ENCODE data around the gene KRTAP19-2.

The KRTAP19-2 gene

GRCh38 chr21:30468900-30469714, 18.1 kb downstream of the KRTAP19-2 start:
- no peak overlapping the region for H3K18ac ChIP-seq (ENCODE audit: low read length)
- H4K91ac ChIP-seq (ENCODE audit: low read depth, low read length), result no peak overlapping the region
- H3K9ac ChIP-seq (ENCODE audit: low read length), result no peak overlapping the region
- no peak overlapping the region for H3K14ac ChIP-seq (ENCODE audit: low read length)
- H2BK120ac ChIP-seq (ENCODE audit: insufficient read depth, low read length, poor library complexity), result no peak overlapping the region
- no peak overlapping the region for H2BK12ac ChIP-seq (ENCODE audit: low read length)
- no peaks in the 10 kb centered on the region for H3K79me1 ChIP-seq (ENCODE audit: low read length)
- no peaks in the 10 kb centered on the region for H3K4me1 ChIP-seq (ENCODE audit: control insufficient read depth in 1 of 2, insufficient read depth in 2 of 2, low read length in 2 of 2)
- H2AK5ac ChIP-seq (ENCODE audit: low read length), result no peak overlapping the region
- H3K27me3 ChIP-seq (ENCODE audit: insufficient read depth, low read length), result no peaks in the 10 kb centered on the region
- H3K4ac ChIP-seq (ENCODE audit: low read depth, low read length), result no peak overlapping the region
- H2BK5ac ChIP-seq (ENCODE audit: low read depth, low read length, poor library complexity), result no peak overlapping the region
- DNase-seq, result no peak
- H3K4me3 ChIP-seq (ENCODE audit: low read depth, low read length), result no peak overlapping the region
- H3K36me3 ChIP-seq (ENCODE audit: control insufficient read depth in 1 of 2, insufficient read depth in 2 of 2, low read length in 2 of 2), result no peaks in the 10 kb centered on the region
- no peaks in the 10 kb centered on the region for H3K9me3 ChIP-seq (ENCODE audit: insufficient read depth, low read depth, low read length)
- H4K8ac ChIP-seq (ENCODE audit: low read depth, low read length), result no peak overlapping the region
- no peak overlapping the region for H2AFZ ChIP-seq (ENCODE audit: insufficient read depth, low read length, poor library complexity)
- H3K79me2 ChIP-seq (ENCODE audit: control insufficient read depth, insufficient read depth, low read length, poor library complexity), result no peaks in the 10 kb centered on the region
- no peak overlapping the region for H3K4me2 ChIP-seq (ENCODE audit: low read length)
- no peak overlapping the region for H3K27ac ChIP-seq (ENCODE audit: low read depth, low read length)
- no peak overlapping the region for H3K23ac ChIP-seq (ENCODE audit: low read length)
- H4K12ac ChIP-seq (ENCODE audit: low read depth, low read length), result no peak overlapping the region
- no CpG with 5 or more reads among the region's 6 CpGs for WGBS (ENCODE audit: extremely low coverage, insufficient coverage, insufficient read length)

GRCh38 chr21:30463713-30464112, 23.5 kb downstream of the KRTAP19-2 start:
- Histone ChIP-seq H2BK5ac (ENCODE audit: low read depth, low read length, poor library complexity) (no peak overlapping the region), H3K23ac (ENCODE audit: low read length) (no peak overlapping the region), H3K79me2 (ENCODE audit: control insufficient read depth, insufficient read depth, low read length, poor library complexity) (no peaks in the 10 kb centered on the region), H4K12ac (ENCODE audit: low read depth, low read length) (no peak overlapping the region), H3K9ac (ENCODE audit: low read length) (no peak overlapping the region), H3K79me1 (ENCODE audit: low read length) (no peaks in the 10 kb centered on the region), H3K14ac (ENCODE audit: low read length) (no peak overlapping the region), H3K4me2 (ENCODE audit: low read length) (no peak overlapping the region), H2AK5ac (ENCODE audit: low read length) (no peak overlapping the region), H3K27ac (ENCODE audit: low read depth, low read length) (no peak overlapping the region), H3K4ac (ENCODE audit: low read depth, low read length) (no peak overlapping the region), H3K4me1 (ENCODE audit: control insufficient read depth in 1 of 2, insufficient read depth in 2 of 2, low read length in 2 of 2) (no peaks in the 10 kb centered on the region), H3K18ac (ENCODE audit: low read length) (no peak overlapping the region), H2AFZ (ENCODE audit: insufficient read depth, low read length, poor library complexity) (no peak overlapping the region), H4K91ac (ENCODE audit: low read depth, low read length) (no peak overlapping the region), H3K27me3 (ENCODE audit: insufficient read depth, low read length) (no peaks in the 10 kb centered on the region), H4K8ac (ENCODE audit: low read depth, low read length) (no peak overlapping the region), H2BK12ac (ENCODE audit: low read length) (no peak overlapping the region), H2BK120ac (ENCODE audit: insufficient read depth, low read length, poor library complexity) (no peak overlapping the region), H3K36me3 (ENCODE audit: control insufficient read depth in 1 of 2, insufficient read depth in 2 of 2, low read length in 2 of 2) (no peaks in the 10 kb centered on the region), H3K4me3 (ENCODE audit: low read depth, low read length) (no peak overlapping the region), H3K9me3 (ENCODE audit: insufficient read depth, low read depth, low read length) (no peaks in the 10 kb centered on the region)
- WGBS (ENCODE audit: extremely low coverage, insufficient coverage, insufficient read length), result no CpG with 5 or more reads among the region's 3 CpGs
- peak in 1 of 2 donors; percentile 26 for DNase-seq

DNA sequence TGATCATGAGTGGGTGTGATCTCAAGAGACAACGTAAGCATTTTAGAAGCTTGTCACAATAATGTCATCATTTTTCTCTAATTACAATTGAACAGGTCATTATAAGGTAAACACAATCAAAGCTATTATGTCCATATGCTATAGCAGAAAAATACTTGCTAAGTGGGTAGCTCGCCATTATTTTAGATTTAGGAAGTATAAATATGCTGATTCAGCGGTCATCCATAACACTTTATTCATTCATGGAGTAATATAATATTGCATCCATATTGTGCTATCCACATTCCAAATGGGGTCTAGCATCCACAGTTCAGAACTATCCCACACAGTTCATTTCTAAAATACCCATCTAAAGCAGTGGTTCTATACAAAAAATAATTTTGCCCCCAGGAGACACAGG, 38.7 kb downstream of the KRTAP19-2 start:
- Histone ChIP-seq H2AFZ (ENCODE audit: insufficient read depth, low read length, poor library complexity) (no peak overlapping the region), H3K23ac (ENCODE audit: low read length) (no peak overlapping the region), H3K18ac (ENCODE audit: low read length) (no peak overlapping the region), H3K79me2 (ENCODE audit: control insufficient read depth, insufficient read depth, low read length, poor library complexity) (no peaks in the 10 kb centered on the region), H3K4me2 (ENCODE audit: low read length) (no peak overlapping the region), H3K9ac (ENCODE audit: low read length) (no peak overlapping the region), H3K4ac (ENCODE audit: low read depth, low read length) (no peak overlapping the region), H2AK5ac (ENCODE audit: low read length) (no peak overlapping the region), H3K4me3 (ENCODE audit: low read depth, low read length) (no peak overlapping the region), H4K8ac (ENCODE audit: low read depth, low read length) (no peak overlapping the region), H3K79me1 (ENCODE audit: low read length) (no peaks in the 10 kb centered on the region), H2BK5ac (ENCODE audit: low read depth, low read length, poor library complexity) (no peak overlapping the region), H4K91ac (ENCODE audit: low read depth, low read length) (no peak overlapping the region), H3K4me1 (ENCODE audit: control insufficient read depth in 1 of 2, insufficient read depth in 2 of 2, low read length in 2 of 2) (no peaks in the 10 kb centered on the region), H2BK120ac (ENCODE audit: insufficient read depth, low read length, poor library complexity) (no peak overlapping the region), H3K36me3 (ENCODE audit: control insufficient read depth in 1 of 2, insufficient read depth in 2 of 2, low read length in 2 of 2) (no peaks in the 10 kb centered on the region), H4K12ac (ENCODE audit: low read depth, low read length) (no peak overlapping the region), H3K27me3 (ENCODE audit: insufficient read depth, low read length) (no peaks in the 10 kb centered on the region), H3K27ac (ENCODE audit: low read depth, low read length) (no peak overlapping the region), H3K9me3 (ENCODE audit: insufficient read depth, low read depth, low read length) (no peaks in the 10 kb centered on the region), H2BK12ac (ENCODE audit: low read length) (no peak overlapping the region), H3K14ac (ENCODE audit: low read length) (no peak overlapping the region)
- no CpG with 5 or more reads among the region's 3 CpGs for WGBS (ENCODE audit: extremely low coverage, insufficient coverage, insufficient read length)
- DNase-seq, result no peak

- WGBS (ENCODE audit: extremely low coverage, insufficient coverage, insufficient read length), result no CpG with 5 or more reads among the region's 4 CpGs
These were observed 40.2 kb downstream of the KRTAP19-2 start for GRCh38 chr21:30447056-30447455.

More at GRCh38 chr21:30447056-30447455, 40.2 kb downstream of the KRTAP19-2 start:
- Histone ChIP-seq H3K4me3 (ENCODE audit: low read depth, low read length) (no peak overlapping the region), H3K14ac (ENCODE audit: low read length) (no peak overlapping the region), H4K12ac (ENCODE audit: low read depth, low read length) (no peak overlapping the region), H3K79me1 (ENCODE audit: low read length) (no peaks in the 10 kb centered on the region), H3K18ac (ENCODE audit: low read length) (no peak overlapping the region), H3K4ac (ENCODE audit: low read depth, low read length) (no peak overlapping the region), H2AK5ac (ENCODE audit: low read length) (no peak overlapping the region), H3K9ac (ENCODE audit: low read length) (no peak overlapping the region), H2BK120ac (ENCODE audit: insufficient read depth, low read length, poor library complexity) (no peak overlapping the region), H3K27ac (ENCODE audit: low read depth, low read length) (no peak overlapping the region), H2BK5ac (ENCODE audit: low read depth, low read length, poor library complexity) (no peak overlapping the region), H2AFZ (ENCODE audit: insufficient read depth, low read length, poor library complexity) (no peak overlapping the region), H2BK12ac (ENCODE audit: low read length) (no peak overlapping the region), H3K36me3 (ENCODE audit: control insufficient read depth in 1 of 2, insufficient read depth in 2 of 2, low read length in 2 of 2) (no peaks in the 10 kb centered on the region), H4K8ac (ENCODE audit: low read depth, low read length) (no peak overlapping the region), H3K4me1 (ENCODE audit: control insufficient read depth in 1 of 2, insufficient read depth in 2 of 2, low read length in 2 of 2) (no peaks in the 10 kb centered on the region), H3K23ac (ENCODE audit: low read length) (no peak overlapping the region), H3K4me2 (ENCODE audit: low read length) (no peak overlapping the region), H4K91ac (ENCODE audit: low read depth, low read length) (no peak overlapping the region), H3K9me3 (ENCODE audit: insufficient read depth, low read depth, low read length) (no peaks in the 10 kb centered on the region), H3K27me3 (ENCODE audit: insufficient read depth, low read length) (no peaks in the 10 kb centered on the region), H3K79me2 (ENCODE audit: control insufficient read depth, insufficient read depth, low read length, poor library complexity) (no peaks in the 10 kb centered on the region)
- DNase-seq, result no peak
